Activated B cell treated with CpG ODN at 0.5 μM for 24 hours (primary cell): ENCODE measurements around the gene RNF144A. TPM values are rescaled to one million over a fixed set of nuclear protein-coding genes. Genes with fewer than 3 reads are reported as not detected.

Experiments used
- ATAC-seq: fragments of 200-7000 bp; cut with Tn5 transposase; one replicate; pipeline ENCODE4 v1.10.0; 2021; ENCODE audit warnings: low read depth, mild to moderate bottlenecking, moderate library complexity
- CTCF ChIA-PET: fragments of 350-600 bp; sonication (Branson Sonifier 250); formaldehyde crosslinking; loops from one replicate; lab custom pipeline; 2021; ENCODE audit warnings: antibody characterized with exemption; lab: Charles Lee
- POLR2A ChIA-PET: fragments of 350-600 bp; sonication (Branson Sonifier 250); formaldehyde crosslinking; loops from one replicate; lab custom pipeline; 2021; ENCODE audit warnings: antibody characterized with exemption; lab: Charles Lee
- DNase-seq: peaks from one replicate; pipeline ENCODE4 v3.0.0; 2022
- H3K27ac Mint-ChIP-seq: one replicate; pipeline ENCODE4 v1.8.0; 2020; ENCODE audit warnings: mixed read lengths
- H3K27me3 Mint-ChIP-seq: one replicate; pipeline ENCODE4 v1.8.0; 2021; ENCODE audit warnings: mixed read lengths
- H3K36me3 Mint-ChIP-seq: one replicate; pipeline ENCODE4 v1.8.0; 2021; ENCODE audit warnings: low read depth, mixed read lengths
- H3K4me1 Mint-ChIP-seq: one replicate; pipeline ENCODE4 v1.8.0; 2021; ENCODE audit warnings: mixed read lengths
- H3K4me3 Mint-ChIP-seq: one replicate; pipeline ENCODE4 v1.8.0; 2020; ENCODE audit warnings: mild to moderate bottlenecking, mixed read lengths
- H3K9me3 Mint-ChIP-seq: one replicate; pipeline ENCODE4 v1.8.0; 2020; ENCODE audit warnings: mixed read lengths
- CTCF ChIP-seq: fragments of 200-600 bp; IDR thresholded peaks from one replicate; pipeline ENCODE4 v1.8.0; 2022; ENCODE audit warnings: antibody characterized with exemption, mild to moderate bottlenecking
- intact Hi-C: fragments of 100-400 bp; cut with micrococcal nuclease; formaldehyde crosslinking; loops from one replicate; pipeline ENCODE4 v1.15.1; 2024
- total RNA-seq: library from RNA; stranded (reverse); gene quantifications from 2 replicates; pipeline ENCODE4 v1.2.3, GENCODE V29; 2022

Gene RNF144A
- total RNA-seq, 1 donor from 2014 or later = 0.89 TPM

- ChIA-PET CTCF (no interaction called here), POLR2A (no interaction called here)
- H3K4me3 Mint-ChIP-seq = no peak overlapping the region
- intact Hi-C loops = no loop called here
- DNase-seq (no peak), ATAC-seq (no peak)
- H3K27ac Mint-ChIP-seq = no peak overlapping the region
- no peaks in the 10 kb centered on the region for H3K36me3 Mint-ChIP-seq
- no peaks in the 10 kb centered on the region for H3K27me3 Mint-ChIP-seq
- H3K9me3 Mint-ChIP-seq = no peaks in the 10 kb centered on the region
- H3K4me1 Mint-ChIP-seq = no peaks in the 10 kb centered on the region
- no peak for TF ChIP-seq CTCF
Measured at GRCh38 chr2:6960659-6961058, 43.4 kb downstream of the RNF144A start.

- no peaks in the 10 kb centered on the region for H3K9me3 Mint-ChIP-seq
- no peaks in the 10 kb centered on the region for H3K4me1 Mint-ChIP-seq
- POLR2A ChIA-PET = no interaction called here
- intact Hi-C loops = no loop called here
- no peak for TF ChIP-seq CTCF
- DNase-seq (no peak), ATAC-seq (no peak)
- no peaks in the 10 kb centered on the region for H3K36me3 Mint-ChIP-seq
- H3K27me3 Mint-ChIP-seq = no peaks in the 10 kb centered on the region
- CTCF ChIA-PET = no interaction called here
- no peak overlapping the region for H3K4me3 Mint-ChIP-seq
- no peak overlapping the region for H3K27ac Mint-ChIP-seq
Measured at GRCh38 chr2:6963727-6964126, 46.5 kb downstream of the RNF144A start.

DNA sequence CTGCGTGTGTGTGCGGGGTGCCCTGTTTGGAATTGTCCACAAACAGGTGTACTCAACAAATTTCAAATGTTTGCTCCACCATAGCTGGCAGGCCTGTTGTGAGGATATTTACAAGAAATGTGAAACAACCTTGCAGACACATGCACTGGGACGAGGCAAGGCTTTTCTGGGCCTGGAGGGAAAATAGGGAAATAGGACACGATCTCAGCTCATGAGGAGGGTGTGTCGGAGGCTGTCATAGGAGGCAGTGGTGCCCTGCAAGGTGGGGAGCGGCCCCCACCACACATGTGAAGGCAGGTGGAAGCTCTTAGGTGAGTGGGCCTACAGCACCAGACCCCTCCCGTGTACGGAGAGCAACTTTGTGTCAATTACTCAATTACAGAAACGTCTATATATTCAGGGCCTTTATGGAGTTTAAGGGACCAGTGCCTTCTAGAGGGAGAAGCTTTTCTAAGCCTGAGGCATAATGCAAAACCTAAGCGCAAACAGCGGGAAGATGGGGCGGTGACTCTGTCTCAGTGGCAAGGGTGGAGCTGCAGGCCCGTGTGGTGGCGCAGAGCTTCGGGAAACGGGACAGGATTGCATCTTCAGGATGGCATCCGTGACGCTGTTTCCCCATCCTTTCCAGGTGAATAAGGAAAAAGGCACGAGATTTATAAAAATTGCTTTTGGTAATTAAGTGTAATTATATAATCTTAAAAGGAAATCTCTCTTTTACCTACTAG, 48.0 kb downstream of the RNF144A start:
- Mint-ChIP-seq H3K4me1 (no peaks in the 10 kb centered on the region), H3K4me3 (no peak overlapping the region), H3K27me3 (no peaks in the 10 kb centered on the region), H3K9me3 (no peaks in the 10 kb centered on the region), H3K36me3 (no peaks in the 10 kb centered on the region), H3K27ac (no peak overlapping the region)
- no peak for ATAC-seq
- ChIA-PET CTCF (no interaction called here), POLR2A (no interaction called here)
- intact Hi-C loops = no loop called here
- TF ChIP-seq CTCF = no peak
- DNase-seq = no peak

DNA sequence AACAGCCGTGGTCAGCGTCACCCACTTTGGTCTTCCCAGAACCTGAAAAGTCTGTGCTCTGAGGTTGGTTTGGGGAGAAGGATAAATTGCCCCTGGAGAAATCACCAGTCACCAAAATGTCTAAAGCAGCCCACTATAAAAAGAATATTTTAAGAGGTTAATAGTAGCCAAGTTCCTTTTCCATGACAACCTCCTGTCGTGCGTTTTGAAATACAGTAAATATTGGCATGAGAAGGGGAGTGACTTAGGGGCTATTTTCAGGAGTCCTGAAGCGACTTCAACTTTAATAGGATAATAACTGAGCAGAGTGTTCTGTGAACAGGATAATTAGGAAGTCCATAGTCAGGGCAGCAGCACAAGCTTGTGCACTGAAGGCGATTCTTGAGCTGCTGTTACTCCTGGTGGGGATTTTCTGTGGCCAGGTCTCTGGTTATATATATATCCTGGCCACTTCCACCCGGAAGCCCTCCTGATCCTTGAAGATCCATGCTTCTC, 49.3 kb downstream of the RNF144A start:
- no peak for TF ChIP-seq CTCF
- Mint-ChIP-seq H3K4me1 (no peaks in the 10 kb centered on the region), H3K27me3 (no peaks in the 10 kb centered on the region), H3K36me3 (no peaks in the 10 kb centered on the region), H3K9me3 (no peaks in the 10 kb centered on the region), H3K27ac (no peak overlapping the region), H3K4me3 (no peak overlapping the region)
- POLR2A ChIA-PET = no interaction called here
- ATAC-seq = no peak
- DNase-seq = no peak
- CTCF ChIA-PET = no interaction called here
- intact Hi-C loops = no loop called here

GRCh38 chr2:6967301-6967700, 50.1 kb downstream of the RNF144A start:
- Mint-ChIP-seq H3K4me3 (no peak overlapping the region), H3K9me3 (no peaks in the 10 kb centered on the region), H3K27ac (no peak overlapping the region), H3K36me3 (no peaks in the 10 kb centered on the region), H3K27me3 (no peaks in the 10 kb centered on the region), H3K4me1 (no peaks in the 10 kb centered on the region)
- ATAC-seq (no peak), DNase-seq (no peak)
- intact Hi-C loops = no loop called here
- no peak for TF ChIP-seq CTCF
- CTCF ChIA-PET = no interaction called here
- POLR2A ChIA-PET = no interaction called here
